ENCODE data around the gene APOD.

- TF ChIP-seq ELK1 (CRISPR knock-in tag; IDR thresholded peaks at IDR 0.05), result no peak
- no peak for TF ChIP-seq CREM (IDR thresholded peaks at IDR 0.05; ENCODE audit: low read depth)
- TF ChIP-seq CTCF (IDR thresholded peaks at IDR 0.05 in 2 of 3, conservative IDR thresholded peaks at IDR 0.05 in 1 of 3; ENCODE audit: insufficient read depth in 2 of 3, low read depth in 1 of 3, low read length in 3 of 3), result no peak
- no peak for TF ChIP-seq PHF20 (IDR thresholded peaks at IDR 0.05; ENCODE audit: partially characterized antibody)
- TF ChIP-seq ZC3H11A (IDR thresholded peaks at IDR 0.05; ENCODE audit: low read depth, low read length), result no peak
- TF ChIP-seq POLR2AphosphoS2 (IDR thresholded peaks at IDR 0.05; ENCODE audit: low read length), result no peak
- no peak for TF ChIP-seq ZNF212 (CRISPR knock-in tag; IDR thresholded peaks at IDR 0.05)
These were observed 50.9 kb downstream of the APOD start for GRCh38 chr3:195532834-195533233.
